ENCODE data around the gene LYST. TPM values are rescaled to one million over a fixed set of nuclear protein-coding genes. Genes with fewer than 3 reads are reported as not detected.
A peak's percentile ranks its signal among the peaks of the same experiment; 100 is the strongest.

LYST gene
- polyA plus RNA-seq, 4 donors = 2.9 to 6.6 (median 5.0) TPM

DNA sequence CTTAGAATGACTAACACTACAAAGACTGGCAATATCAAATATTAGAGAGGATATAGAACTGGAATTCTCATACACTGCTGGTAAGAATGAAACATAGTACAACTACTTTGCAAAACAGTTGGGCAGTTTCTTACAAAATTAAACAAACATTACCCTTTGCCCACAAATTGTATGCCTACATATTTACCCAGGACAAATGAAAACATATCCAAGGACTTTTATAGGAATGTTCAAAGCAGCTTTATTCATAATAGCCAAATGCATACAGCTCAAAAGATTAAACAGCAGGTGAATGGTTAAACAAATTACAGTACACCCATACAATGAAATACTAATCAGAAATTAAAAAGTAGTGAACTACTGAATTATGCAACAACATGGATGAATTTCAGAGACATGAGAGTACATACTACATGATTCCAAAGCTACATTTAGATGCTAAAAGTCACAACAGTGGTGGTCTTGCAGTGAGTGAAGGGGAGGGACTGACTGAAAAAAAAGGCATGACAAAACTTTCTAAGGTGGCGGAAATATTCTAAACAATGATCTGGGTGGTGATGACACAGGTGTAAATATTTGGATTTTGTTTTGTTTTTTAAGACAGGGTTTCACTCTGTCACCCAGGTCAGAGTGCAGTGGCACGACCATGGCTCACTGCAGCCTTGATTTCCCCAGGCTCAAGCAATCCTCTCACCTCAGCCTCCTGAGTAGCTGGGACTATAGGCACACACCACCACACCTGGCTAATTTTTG lies 40.4 kb downstream of the LYST start:
- H3K36me3 ChIP-seq (ENCODE audit: control insufficient read depth in 3 of 3, insufficient read depth in 2 of 3, low read depth in 1 of 3, low read length in 3 of 3) = peaks cover 0 to 2% (median 0%) of the 10 kb centered on the region in 3 donors
- H3K4me3 ChIP-seq (ENCODE audit: low read depth in 1 of 3, low read length in 3 of 3) = no peak overlapping the region
- no peak overlapping the region for H3K27ac ChIP-seq (ENCODE audit: low read depth in 1 of 3, low read length in 2 of 3)
- FAIRE-seq = no peak
- DNase-seq = no peak
- H3K9me3 ChIP-seq (ENCODE audit: control insufficient read depth in 2 of 2, insufficient read depth in 1 of 2, low read depth in 1 of 2, low read length in 1 of 2) = no peaks in the 10 kb centered on the region
- H3K4me1 ChIP-seq (ENCODE audit: control insufficient read depth in 3 of 3, insufficient read depth in 2 of 3, low read depth in 1 of 3, low read length in 2 of 3) = no peaks in the 10 kb centered on the region
- no peaks in the 10 kb centered on the region for H3K27me3 ChIP-seq (ENCODE audit: control insufficient read depth in 3 of 3, insufficient read depth in 3 of 3, low read length in 3 of 3)
- WGBS, 3 donors = 84 to 95% (median 90%) methylated on average over 2 of the region's 2 CpGs

DNA sequence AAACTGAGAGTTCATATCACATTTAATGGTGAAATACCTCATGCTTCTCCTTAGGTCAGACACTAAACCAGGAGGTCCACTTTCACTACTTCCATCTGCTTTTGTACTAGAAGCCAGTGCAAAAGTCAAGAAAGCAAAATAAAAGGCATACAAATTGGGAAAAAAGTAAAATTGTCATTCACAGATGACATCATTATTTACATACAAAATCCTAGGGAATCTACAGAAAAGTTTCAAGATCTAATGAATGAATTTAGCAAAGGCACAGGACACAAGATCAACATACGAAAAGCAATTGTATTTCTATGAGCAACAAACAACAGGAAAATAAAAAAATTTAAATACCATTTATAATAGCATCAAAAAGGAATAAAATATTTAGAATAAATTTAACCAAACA lies 41.5 kb downstream of the LYST start:
- Histone ChIP-seq H3K9me3 (ENCODE audit: control insufficient read depth in 2 of 2, insufficient read depth in 1 of 2, low read depth in 1 of 2, low read length in 1 of 2) (no peaks in the 10 kb centered on the region), H3K27ac (ENCODE audit: low read depth in 1 of 3, low read length in 2 of 3) (no peak overlapping the region), H3K4me1 (ENCODE audit: control insufficient read depth in 3 of 3, insufficient read depth in 2 of 3, low read depth in 1 of 3, low read length in 2 of 3) (no peaks in the 10 kb centered on the region), H3K36me3 (ENCODE audit: control insufficient read depth in 3 of 3, insufficient read depth in 2 of 3, low read depth in 1 of 3, low read length in 3 of 3) (peaks cover 0 to 2% (median 0%) of the 10 kb centered on the region in 3 donors), H3K27me3 (ENCODE audit: control insufficient read depth in 3 of 3, insufficient read depth in 3 of 3, low read length in 3 of 3) (no peaks in the 10 kb centered on the region), H3K4me3 (ENCODE audit: low read depth in 1 of 3, low read length in 3 of 3) (no peak overlapping the region)
- DNase-seq = no peak
- WGBS, 3 donors = 88 to 100% (median 99%) methylated on average over 1 of the region's 1 CpG
- no peak for FAIRE-seq

DNA sequence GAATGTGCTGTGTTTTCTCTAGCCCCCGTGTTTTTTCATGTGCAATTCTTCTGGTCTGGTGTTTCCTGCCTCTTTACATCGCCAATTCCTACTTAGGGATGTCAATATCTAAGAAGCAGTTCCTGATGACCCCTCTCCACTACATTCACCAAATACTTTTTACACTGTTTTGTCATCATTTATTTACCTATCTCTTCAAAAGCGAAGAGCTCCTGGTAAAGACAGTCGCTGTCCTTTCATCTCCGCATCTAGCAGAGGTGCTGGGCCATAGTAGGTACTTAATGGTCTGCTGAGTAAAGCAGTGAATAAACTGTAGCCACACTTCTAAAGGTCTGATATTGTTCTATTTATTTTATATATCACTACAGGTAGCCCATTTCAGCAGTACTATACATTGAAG lies 43.0 kb downstream of the LYST start:
- Histone ChIP-seq H3K4me3 (ENCODE audit: low read depth in 1 of 3, low read length in 3 of 3) (no peak overlapping the region), H3K36me3 (ENCODE audit: control insufficient read depth in 3 of 3, insufficient read depth in 2 of 3, low read depth in 1 of 3, low read length in 3 of 3) (no peaks in the 10 kb centered on the region), H3K27ac (ENCODE audit: low read depth in 1 of 3, low read length in 2 of 3) (no peak overlapping the region), H3K9me3 (ENCODE audit: control insufficient read depth in 2 of 2, insufficient read depth in 1 of 2, low read depth in 1 of 2, low read length in 1 of 2) (no peaks in the 10 kb centered on the region), H3K4me1 (ENCODE audit: control insufficient read depth in 3 of 3, insufficient read depth in 2 of 3, low read depth in 1 of 3, low read length in 2 of 3) (no peaks in the 10 kb centered on the region), H3K27me3 (ENCODE audit: control insufficient read depth in 3 of 3, insufficient read depth in 3 of 3, low read length in 3 of 3) (no peaks in the 10 kb centered on the region)
- FAIRE-seq = no peak
- WGBS, 3 donors = 93 to 94% (median 93%) methylated on average over 5 of the region's 5 CpGs
- DNase-seq = no peak

DNA sequence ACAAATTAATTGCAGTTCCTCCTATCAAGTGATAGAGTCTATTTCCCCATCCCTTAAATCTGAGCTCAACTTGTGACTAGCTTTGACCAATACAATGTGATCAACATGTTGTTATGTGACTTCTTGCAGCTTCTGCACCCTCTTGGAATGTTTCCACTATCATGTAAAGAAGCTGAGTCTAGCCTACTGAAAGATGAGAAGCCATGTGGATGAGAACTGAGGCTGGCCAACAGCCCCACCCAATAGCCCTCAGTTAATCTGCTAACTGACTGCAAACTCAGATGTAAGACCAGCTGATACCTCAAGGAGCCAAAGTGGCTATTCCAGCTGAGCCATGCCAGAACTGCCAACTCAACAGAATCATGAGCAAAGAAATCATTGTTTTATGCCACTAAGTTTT lies 44.0 kb downstream of the LYST start:
- Histone ChIP-seq H3K9me3 (ENCODE audit: control insufficient read depth in 2 of 2, insufficient read depth in 1 of 2, low read depth in 1 of 2, low read length in 1 of 2) (no peaks in the 10 kb centered on the region), H3K4me1 (ENCODE audit: control insufficient read depth in 3 of 3, insufficient read depth in 2 of 3, low read depth in 1 of 3, low read length in 2 of 3) (no peaks in the 10 kb centered on the region), H3K27me3 (ENCODE audit: control insufficient read depth in 3 of 3, insufficient read depth in 3 of 3, low read length in 3 of 3) (no peaks in the 10 kb centered on the region), H3K36me3 (ENCODE audit: control insufficient read depth in 3 of 3, insufficient read depth in 2 of 3, low read depth in 1 of 3, low read length in 3 of 3) (no peaks in the 10 kb centered on the region), H3K27ac (ENCODE audit: low read depth in 1 of 3, low read length in 2 of 3) (no peak overlapping the region), H3K4me3 (ENCODE audit: low read depth in 1 of 3, low read length in 3 of 3) (no peak overlapping the region)
- DNase-seq (no peak), FAIRE-seq (no peak)

DNA sequence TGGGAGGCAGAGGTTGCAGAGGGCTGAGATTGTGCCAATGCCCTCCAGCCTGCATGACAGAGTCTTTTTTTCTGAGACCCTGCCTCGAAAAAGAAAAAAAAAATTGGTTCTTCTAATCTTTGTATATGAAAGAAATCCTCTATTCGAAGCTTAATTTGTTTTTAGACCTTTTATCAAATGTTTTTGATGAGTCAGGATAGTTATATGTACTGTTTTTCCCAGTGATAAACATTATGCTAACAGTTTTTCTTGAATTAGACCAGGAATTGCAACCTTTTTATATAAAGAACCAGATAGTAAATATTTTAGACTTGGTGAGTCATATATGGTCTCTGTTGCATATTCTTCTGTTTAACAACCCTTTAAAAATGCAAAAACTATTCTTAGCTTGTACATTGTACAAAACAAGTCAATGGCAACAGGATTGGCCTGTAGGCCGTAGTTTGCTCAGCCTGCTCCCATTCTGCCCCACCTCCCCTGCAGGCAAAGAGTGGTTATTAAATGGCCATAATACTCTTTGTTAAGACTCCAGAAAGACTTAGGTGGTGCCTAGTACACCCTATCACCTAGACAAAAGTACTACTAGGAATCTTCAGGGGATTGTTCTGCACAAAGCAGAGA lies 45.2 kb downstream of the LYST start:
- no peak overlapping the region for H3K4me3 ChIP-seq (ENCODE audit: low read depth in 1 of 3, low read length in 3 of 3)
- WGBS, 3 donors = 87 to 94% (median 94%) methylated on average over 3 of the region's 3 CpGs
- no peaks in the 10 kb centered on the region for H3K36me3 ChIP-seq (ENCODE audit: control insufficient read depth in 3 of 3, insufficient read depth in 2 of 3, low read depth in 1 of 3, low read length in 3 of 3)
- DNase-seq (no peak), FAIRE-seq (no peak)
- peak overlapping the region in 1 of 3 donors; percentile 12 for H3K27ac ChIP-seq (ENCODE audit: low read depth in 1 of 3, low read length in 2 of 3)
- H3K4me1 ChIP-seq (ENCODE audit: control insufficient read depth in 3 of 3, insufficient read depth in 2 of 3, low read depth in 1 of 3, low read length in 2 of 3) = no peaks in the 10 kb centered on the region
- no peaks in the 10 kb centered on the region for H3K27me3 ChIP-seq (ENCODE audit: control insufficient read depth in 3 of 3, insufficient read depth in 3 of 3, low read length in 3 of 3)
- no peaks in the 10 kb centered on the region for H3K9me3 ChIP-seq (ENCODE audit: control insufficient read depth in 2 of 2, insufficient read depth in 1 of 2, low read depth in 1 of 2, low read length in 1 of 2)

DNA sequence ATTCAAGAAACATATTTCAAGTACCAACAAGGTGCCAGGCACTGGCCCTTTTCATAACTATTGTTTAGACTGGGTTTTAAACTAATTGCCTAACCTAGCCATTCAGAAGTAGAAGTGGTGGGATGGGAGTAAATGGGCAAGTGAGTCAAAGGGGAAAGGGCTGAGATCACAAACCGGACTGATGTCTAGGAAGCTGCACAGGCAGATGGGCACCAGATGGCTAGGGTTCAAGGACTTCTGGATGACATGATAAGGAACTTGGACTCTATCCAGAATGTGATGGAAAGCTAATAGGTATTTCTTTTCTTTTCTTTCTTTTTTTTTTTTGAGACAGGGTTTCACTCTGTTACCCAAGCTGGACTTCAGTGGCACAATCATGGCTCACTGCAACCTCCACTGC lies 46.6 kb downstream of the LYST start:
- Histone ChIP-seq H3K9me3 (ENCODE audit: control insufficient read depth in 2 of 2, insufficient read depth in 1 of 2, low read depth in 1 of 2, low read length in 1 of 2) (no peaks in the 10 kb centered on the region), H3K4me3 (ENCODE audit: low read depth in 1 of 3, low read length in 3 of 3) (no peak overlapping the region), H3K4me1 (ENCODE audit: control insufficient read depth in 3 of 3, insufficient read depth in 2 of 3, low read depth in 1 of 3, low read length in 2 of 3) (no peaks in the 10 kb centered on the region), H3K27me3 (ENCODE audit: control insufficient read depth in 3 of 3, insufficient read depth in 3 of 3, low read length in 3 of 3) (no peaks in the 10 kb centered on the region), H3K36me3 (ENCODE audit: control insufficient read depth in 3 of 3, insufficient read depth in 2 of 3, low read depth in 1 of 3, low read length in 3 of 3) (no peaks in the 10 kb centered on the region), H3K27ac (ENCODE audit: low read depth in 1 of 3, low read length in 2 of 3) (no peak overlapping the region)
- DNase-seq (no peak), FAIRE-seq (no peak)
- 89 to 93% (median 91%) methylated on average over 1 of the region's 1 CpG for WGBS, 3 donors

DNA sequence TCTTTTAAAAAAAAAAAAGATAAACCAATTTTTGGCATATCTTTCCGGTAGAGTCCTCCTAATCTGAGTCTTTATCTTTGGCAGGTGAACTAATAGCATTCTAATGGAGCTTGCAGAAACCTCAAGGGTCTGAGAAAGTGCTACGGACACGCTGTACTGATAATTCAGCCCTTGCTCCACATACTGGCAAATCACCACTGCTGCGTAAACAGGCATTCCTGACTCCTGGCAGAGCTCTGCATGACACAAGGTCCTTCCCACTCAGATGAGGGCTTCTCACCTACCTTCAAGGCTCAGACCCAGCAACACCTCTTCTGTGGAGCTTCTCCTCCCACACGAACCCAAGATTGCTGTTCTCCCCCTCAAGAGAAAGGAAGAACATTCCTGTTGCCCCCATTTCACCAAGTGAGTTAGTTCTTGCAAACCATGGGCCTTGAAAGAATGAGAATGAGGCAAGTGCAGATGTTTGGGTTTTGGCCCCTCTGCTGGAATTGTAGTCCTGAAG lies 48.0 kb downstream of the LYST start:
- DNase-seq (no peak), FAIRE-seq (no peak)
- 90 to 93% (median 92%) methylated on average over 5 of the region's 5 CpGs for WGBS, 3 donors
- no peak overlapping the region for H3K27ac ChIP-seq (ENCODE audit: low read depth in 1 of 3, low read length in 2 of 3)
- no peak overlapping the region for H3K4me3 ChIP-seq (ENCODE audit: low read depth in 1 of 3, low read length in 3 of 3)
- no peaks in the 10 kb centered on the region for H3K36me3 ChIP-seq (ENCODE audit: control insufficient read depth in 3 of 3, insufficient read depth in 2 of 3, low read depth in 1 of 3, low read length in 3 of 3)
- H3K4me1 ChIP-seq (ENCODE audit: control insufficient read depth in 3 of 3, insufficient read depth in 2 of 3, low read depth in 1 of 3, low read length in 2 of 3) = no peaks in the 10 kb centered on the region
- H3K9me3 ChIP-seq (ENCODE audit: control insufficient read depth in 2 of 2, insufficient read depth in 1 of 2, low read depth in 1 of 2, low read length in 1 of 2) = no peaks in the 10 kb centered on the region
- H3K27me3 ChIP-seq (ENCODE audit: control insufficient read depth in 3 of 3, insufficient read depth in 3 of 3, low read length in 3 of 3) = no peaks in the 10 kb centered on the region

DNA sequence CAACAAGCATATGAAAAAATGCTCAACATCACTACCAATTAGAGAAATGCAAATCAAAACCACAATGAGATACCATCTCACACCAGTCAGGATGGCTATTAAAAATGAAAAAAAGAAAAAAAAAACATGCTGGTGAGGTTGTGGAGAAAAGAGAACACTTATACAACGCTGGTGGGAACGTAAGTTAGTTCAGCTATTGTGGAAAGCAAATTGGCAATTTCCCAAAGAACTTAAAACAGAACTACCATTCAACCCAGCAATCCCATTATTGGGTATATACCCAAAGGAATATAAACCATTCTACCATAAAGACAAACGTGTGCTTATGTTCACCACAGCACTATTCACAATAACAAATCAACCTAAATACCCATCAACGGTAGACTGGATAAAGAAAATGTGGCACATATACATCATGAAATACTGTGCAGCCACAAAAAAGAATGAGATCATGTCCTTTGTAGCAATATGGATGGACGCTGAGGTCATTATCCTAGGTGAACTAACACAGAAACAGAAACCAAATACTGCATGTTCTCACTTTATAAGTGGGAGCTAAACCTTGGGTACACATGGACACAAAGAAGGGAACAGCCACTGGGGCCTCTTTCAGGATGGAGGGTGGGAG lies 49.5 kb downstream of the LYST start:
- DNase-seq (no peak), FAIRE-seq (no peak)
- Histone ChIP-seq H3K4me1 (ENCODE audit: control insufficient read depth in 3 of 3, insufficient read depth in 2 of 3, low read depth in 1 of 3, low read length in 2 of 3) (no peaks in the 10 kb centered on the region), H3K27ac (ENCODE audit: low read depth in 1 of 3, low read length in 2 of 3) (no peak overlapping the region), H3K4me3 (ENCODE audit: low read depth in 1 of 3, low read length in 3 of 3) (no peak overlapping the region), H3K27me3 (ENCODE audit: control insufficient read depth in 3 of 3, insufficient read depth in 3 of 3, low read length in 3 of 3) (no peaks in the 10 kb centered on the region), H3K36me3 (ENCODE audit: control insufficient read depth in 3 of 3, insufficient read depth in 2 of 3, low read depth in 1 of 3, low read length in 3 of 3) (no peaks in the 10 kb centered on the region), H3K9me3 (ENCODE audit: control insufficient read depth in 2 of 2, insufficient read depth in 1 of 2, low read depth in 1 of 2, low read length in 1 of 2) (no peaks in the 10 kb centered on the region)
- WGBS, 3 donors = 85 to 87% (median 86%) methylated on average over 5 of the region's 5 CpGs

Data from small intestine (tissue), 7 donors.